Activated CD8-positive, alpha-beta memory T cell treated with anti-CD3 and anti-CD28 coated beads, Interleukin-2, amount 10 ng/mL, durations not matched to agents 7 days and 5 days (primary cell): ENCODE data around the gene NOL8. TPM values are rescaled to one million over a fixed set of nuclear protein-coding genes. Genes with fewer than 3 reads are reported as not detected.

Experiments
- ATAC-seq: fragments of 150-1000 bp; cut with Tn5 transposase; one replicate; pipeline ENCODE4 v1.10.0; 2021; ENCODE audit warnings: moderate library complexity
- CTCF ChIA-PET: fragments of 350-600 bp; sonication (Branson Sonifier 250); formaldehyde crosslinking; loops from one replicate; lab custom pipeline; 2021; ENCODE audit warnings: antibody characterized with exemption; lab: Charles Lee
- DNase-seq: peaks from one replicate; pipeline ENCODE4 v3.0.0-alpha.2; 2020
- H3K27ac Mint-ChIP-seq: one replicate; pipeline ENCODE4 v1.8.0; 2021; ENCODE audit warnings: mild to moderate bottlenecking, mixed read lengths
- H3K27me3 Mint-ChIP-seq: one replicate; pipeline ENCODE4 v1.8.0; 2021; ENCODE audit warnings: mixed read lengths
- H3K36me3 Mint-ChIP-seq: one replicate; pipeline ENCODE4 v1.8.0; 2021; ENCODE audit warnings: mild to moderate bottlenecking, mixed read lengths
- H3K4me1 Mint-ChIP-seq: one replicate; pipeline ENCODE4 v1.8.0; 2021; ENCODE audit warnings: mixed read lengths
- H3K4me3 Mint-ChIP-seq: one replicate; pipeline ENCODE4 v1.8.0; 2021; ENCODE audit warnings: mild to moderate bottlenecking, moderate library complexity, mixed read lengths
- H3K9me3 Mint-ChIP-seq: one replicate; pipeline ENCODE4 v1.8.0; 2022; ENCODE audit warnings: low read depth, mixed read lengths
- total RNA-seq, 2 experiments: library from RNA; stranded (reverse); gene quantifications; one replicate each; pipeline ENCODE4 v1.2.3, GENCODE V29; 2021

Gene NOL8
- total RNA-seq, 2 experiments from 2014 or later, result 59.7 to 64.1 TPM

DNA sequence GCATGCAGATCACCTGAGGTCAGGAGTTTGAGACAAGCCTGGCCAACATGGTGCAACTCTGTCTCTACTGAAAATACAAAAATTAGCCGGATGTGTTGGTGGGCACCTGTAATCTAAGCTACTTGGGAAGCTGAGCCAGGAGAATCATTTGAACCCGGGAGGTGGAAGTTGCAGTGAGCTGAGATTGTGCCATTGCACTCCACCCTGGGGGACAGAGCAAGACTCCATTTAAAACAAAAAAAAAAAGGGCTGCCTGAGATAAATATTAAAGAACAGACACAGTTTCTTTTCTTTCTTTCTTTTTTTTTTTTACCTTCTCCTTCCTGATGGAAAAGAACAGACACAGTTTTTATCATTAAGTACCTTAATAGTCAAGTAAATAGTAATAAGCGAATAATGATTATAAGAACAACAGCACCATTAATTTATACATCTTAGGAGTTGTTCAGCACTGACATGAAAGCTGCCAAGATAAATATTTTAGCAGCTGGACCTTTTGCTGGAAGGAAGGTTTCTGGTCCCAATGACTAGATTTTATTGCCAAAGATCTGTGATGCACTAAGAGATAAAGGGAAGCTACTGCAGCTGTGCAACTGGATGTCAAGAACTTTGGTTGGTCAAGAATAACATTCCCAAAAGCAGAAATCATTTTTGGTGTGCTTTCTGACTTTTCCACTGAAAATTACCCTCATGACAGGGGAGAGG, 7.6 kb upstream of the NOL8 start:
- H3K27ac Mint-ChIP-seq, result no peak overlapping the region
- CTCF ChIA-PET, result interaction anchor here (1.4 kb wide), 1 partner anchor 458 kb away, joined by 3 read pairs; no protein-coding TSS in a partner anchor

GRCh38 chr9:92328225-92328624, 3.1 kb upstream of the NOL8 start:
- H3K27ac Mint-ChIP-seq, result no peak overlapping the region
- peaks cover 15% of the 10 kb centered on the region for H3K36me3 Mint-ChIP-seq
- ATAC-seq, result no peak
- no peaks in the 10 kb centered on the region for H3K27me3 Mint-ChIP-seq
- CTCF ChIA-PET, result interaction anchor here (0.7 to 1.1 kb wide), 2 partner anchors 188 to 190 kb away, joined by 4 to 6 read pairs; no protein-coding TSS in a partner anchor
- no peak for DNase-seq
- peaks cover 39% of the 10 kb centered on the region for H3K4me1 Mint-ChIP-seq
- H3K9me3 Mint-ChIP-seq, result no peaks in the 10 kb centered on the region
- no peak overlapping the region for H3K4me3 Mint-ChIP-seq

More for the DNA sequence above, 7.6 kb upstream of the NOL8 start:
- Mint-ChIP-seq H3K27me3 (no peaks in the 10 kb centered on the region), H3K9me3 (no peaks in the 10 kb centered on the region), H3K4me3 (no peak overlapping the region), H3K4me1 (peaks cover 14% of the 10 kb centered on the region), H3K36me3 (peaks cover 43% of the 10 kb centered on the region)
- no peak for ATAC-seq
- no peak for DNase-seq

- peaks cover 45% of the 10 kb centered on the region for H3K4me1 Mint-ChIP-seq
- H3K27me3 Mint-ChIP-seq, result no peaks in the 10 kb centered on the region
- DNase-seq (no peak), ATAC-seq (no peak)
- no peak overlapping the region for H3K27ac Mint-ChIP-seq
- peaks cover 15% of the 10 kb centered on the region for H3K36me3 Mint-ChIP-seq
- no peaks in the 10 kb centered on the region for H3K9me3 Mint-ChIP-seq
- H3K4me3 Mint-ChIP-seq, result peak overlapping the region; percentile 93
- CTCF ChIA-PET, result interaction anchor here (1.7 kb wide), 1 partner anchor 189 kb away, joined by 7 read pairs; no protein-coding TSS in a partner anchor
Observed at GRCh38 chr9:92327283-92327850, 2.2 kb upstream of the NOL8 start.

- Mint-ChIP-seq H3K4me1 (peaks cover 46% of the 10 kb centered on the region), H3K4me3 (peak overlapping the region; percentile 93), H3K27ac (peak overlapping the region; percentile 91), H3K9me3 (no peaks in the 10 kb centered on the region), H3K36me3 (peaks cover 18% of the 10 kb centered on the region), H3K27me3 (no peaks in the 10 kb centered on the region)
- CTCF ChIA-PET, result interaction anchor here (0.6 to 1.7 kb wide), 10 partner anchors 12 to 451 kb away, joined by 3 to 11 read pairs (median 3); no protein-coding TSS in a partner anchor
- ATAC-seq, result peak; percentile 6
- no peak for DNase-seq
Observed at GRCh38 chr9:92325991-92326500, 896 bp upstream of the NOL8 start.

DNA sequence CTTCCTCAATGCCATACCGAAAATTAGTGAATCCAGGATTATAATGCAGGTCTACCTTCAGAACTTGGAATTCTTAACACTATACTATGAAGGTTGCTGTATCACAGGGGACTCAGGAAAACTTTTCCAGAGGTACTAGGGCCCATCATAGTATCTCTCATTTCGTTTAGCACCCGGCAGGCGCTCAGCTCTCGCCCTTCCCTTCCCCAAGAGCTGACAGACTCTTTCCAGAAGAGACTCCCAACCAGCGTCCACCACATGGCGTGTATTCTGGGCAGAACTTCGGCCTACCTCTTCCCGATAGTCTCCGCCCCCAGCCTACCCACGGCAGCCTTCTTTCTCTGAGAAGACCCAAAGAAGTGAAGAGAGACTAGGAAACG, 271 bp downstream of the NOL8 start:
- Mint-ChIP-seq H3K27ac (peak overlapping the region; percentile 91), H3K4me3 (peak overlapping the region; percentile 93), H3K4me1 (peaks cover 46% of the 10 kb centered on the region), H3K27me3 (no peaks in the 10 kb centered on the region), H3K9me3 (no peaks in the 10 kb centered on the region), H3K36me3 (peaks cover 23% of the 10 kb centered on the region)
- ATAC-seq (peak; percentile 23), DNase-seq (no peak)
- CTCF ChIA-PET, result interaction anchor here (0.6 to 1.7 kb wide), 5 partner anchors 22 to 184 kb away, joined by 3 to 4 read pairs (median 3); no protein-coding TSS in a partner anchor

DNA sequence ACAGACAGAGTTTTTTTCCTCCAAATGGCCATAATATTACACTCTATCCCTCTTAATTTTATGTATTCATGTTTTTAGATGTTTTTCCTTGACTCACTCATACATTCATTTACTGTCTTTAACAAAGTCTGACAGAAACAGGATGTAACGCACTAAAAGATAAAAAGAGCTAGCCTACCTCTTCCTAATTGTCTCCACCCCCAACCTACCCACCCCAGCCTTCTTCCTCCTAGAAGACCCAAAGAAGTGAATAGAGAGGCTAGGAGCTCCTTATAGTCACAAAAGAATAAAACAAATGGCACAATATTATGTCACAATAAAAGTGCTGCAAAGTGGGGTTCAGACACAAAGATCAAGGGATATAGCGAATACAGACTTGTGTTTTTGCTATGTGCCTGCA, 719 bp downstream of the NOL8 start:
- H3K9me3 Mint-ChIP-seq, result no peaks in the 10 kb centered on the region
- CTCF ChIA-PET, result interaction anchor here (0.9 to 1.7 kb wide), 3 partner anchors 29 to 131 kb away, joined by 3 to 4 read pairs (median 3); no protein-coding TSS in a partner anchor
- H3K27me3 Mint-ChIP-seq, result no peaks in the 10 kb centered on the region
- DNase-seq (no peak), ATAC-seq (no peak)
- peaks cover 26% of the 10 kb centered on the region for H3K36me3 Mint-ChIP-seq
- H3K4me3 Mint-ChIP-seq, result peak overlapping the region; percentile 93
- H3K4me1 Mint-ChIP-seq, result peaks cover 45% of the 10 kb centered on the region
- peak overlapping the region; percentile 91 for H3K27ac Mint-ChIP-seq

- no peak overlapping the region for H3K4me3 Mint-ChIP-seq
- H3K27me3 Mint-ChIP-seq, result no peaks in the 10 kb centered on the region
- DNase-seq, result no peak
- H3K9me3 Mint-ChIP-seq, result no peaks in the 10 kb centered on the region
- no peak overlapping the region for H3K27ac Mint-ChIP-seq
- no peak for ATAC-seq
- peaks cover 55% of the 10 kb centered on the region for H3K36me3 Mint-ChIP-seq
- CTCF ChIA-PET, result no interaction called here
- peaks cover 21% of the 10 kb centered on the region for H3K4me1 Mint-ChIP-seq
Observed at GRCh38 chr9:92315456-92315855, 9.7 kb downstream of the NOL8 start.

GRCh38 chr9:92313624-92314012, 11.5 kb downstream of the NOL8 start:
- Mint-ChIP-seq H3K9me3 (no peaks in the 10 kb centered on the region), H3K27me3 (no peaks in the 10 kb centered on the region), H3K4me1 (peaks cover 21% of the 10 kb centered on the region), H3K4me3 (no peak overlapping the region), H3K36me3 (peaks cover 58% of the 10 kb centered on the region), H3K27ac (no peak overlapping the region)
- no peak for DNase-seq
- CTCF ChIA-PET, result interaction anchor here (0.7 kb wide), 1 partner anchor 12 kb away, joined by 3 read pairs; the partner anchor contains the start of gene CENPP
- ATAC-seq, result no peak

DNA sequence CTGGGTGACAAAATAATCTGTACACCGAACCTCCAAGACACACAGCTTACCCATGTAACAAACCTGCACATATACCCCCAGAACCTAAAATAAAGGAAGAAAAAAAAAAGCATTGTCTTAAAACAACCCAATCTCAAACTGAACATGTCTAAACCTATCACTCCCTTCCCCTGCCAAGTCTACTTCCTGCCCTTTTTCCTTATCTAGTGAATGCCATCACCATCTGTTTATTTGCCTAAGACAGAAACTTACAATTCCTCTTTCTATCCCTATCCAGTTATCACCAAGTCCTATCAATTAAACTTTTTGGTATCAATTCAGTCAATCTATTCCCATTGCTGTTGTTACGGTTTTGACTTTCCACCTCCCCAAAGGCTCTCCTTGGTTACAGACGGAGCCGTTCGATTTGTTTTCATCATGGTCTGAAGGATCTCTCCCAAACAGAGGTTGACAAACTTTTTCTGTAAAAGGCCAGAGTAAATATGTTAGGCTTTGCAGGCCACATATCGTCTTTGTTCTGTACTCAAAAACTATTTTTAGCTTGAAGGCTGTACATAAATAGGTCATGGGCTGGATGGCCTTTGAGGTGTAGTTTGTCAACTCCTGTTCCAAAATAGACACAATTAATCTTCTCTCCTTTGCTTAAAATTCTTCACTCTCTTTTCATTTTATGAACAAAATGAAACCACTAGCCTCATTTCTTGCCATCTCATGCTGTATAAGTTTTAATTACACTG, 12.1 kb downstream of the NOL8 start:
- Mint-ChIP-seq H3K36me3 (peaks cover 58% of the 10 kb centered on the region), H3K27ac (peak overlapping the region; percentile 25), H3K4me1 (peaks cover 21% of the 10 kb centered on the region), H3K4me3 (no peak overlapping the region), H3K27me3 (no peaks in the 10 kb centered on the region), H3K9me3 (no peaks in the 10 kb centered on the region)
- CTCF ChIA-PET, result no interaction called here
- DNase-seq (no peak), ATAC-seq (no peak)

DNA sequence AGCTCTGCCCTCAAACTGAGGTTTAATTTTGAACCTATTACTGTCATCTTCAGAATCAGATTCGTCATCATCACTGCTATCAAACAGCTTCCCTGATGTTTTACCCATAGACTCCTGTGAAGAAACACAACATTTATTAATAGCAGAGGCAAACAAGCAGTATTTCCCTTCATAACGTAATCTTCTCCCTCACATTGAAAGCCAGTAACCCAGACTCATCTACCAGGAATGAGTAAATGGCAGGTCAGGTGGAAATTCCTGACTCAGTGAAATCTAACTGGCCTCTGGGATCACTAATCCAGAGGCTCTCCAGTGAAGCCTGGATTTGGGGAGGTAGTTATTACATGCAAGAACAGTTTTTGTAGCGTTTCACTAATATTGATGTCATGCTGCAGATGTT, 14.6 kb downstream of the NOL8 start:
- ATAC-seq (no peak), DNase-seq (no peak)
- CTCF ChIA-PET, result interaction anchor here (1.6 kb wide), 1 partner anchor 10 kb away, joined by 3 read pairs; no protein-coding TSS in a partner anchor
- Mint-ChIP-seq H3K36me3 (peaks cover 60% of the 10 kb centered on the region), H3K9me3 (no peaks in the 10 kb centered on the region), H3K4me3 (no peak overlapping the region), H3K4me1 (peaks cover 21% of the 10 kb centered on the region), H3K27me3 (no peaks in the 10 kb centered on the region), H3K27ac (no peak overlapping the region)

- ATAC-seq, result no peak
- Mint-ChIP-seq H3K4me1 (peaks cover 15% of the 10 kb centered on the region), H3K27ac (no peak overlapping the region), H3K9me3 (no peaks in the 10 kb centered on the region), H3K4me3 (no peak overlapping the region), H3K27me3 (no peaks in the 10 kb centered on the region), H3K36me3 (peaks cover 60% of the 10 kb centered on the region)
- DNase-seq, result no peak
- CTCF ChIA-PET, result no interaction called here
Observed at GRCh38 chr9:92308893-92309292, 16.3 kb downstream of the NOL8 start.

DNA sequence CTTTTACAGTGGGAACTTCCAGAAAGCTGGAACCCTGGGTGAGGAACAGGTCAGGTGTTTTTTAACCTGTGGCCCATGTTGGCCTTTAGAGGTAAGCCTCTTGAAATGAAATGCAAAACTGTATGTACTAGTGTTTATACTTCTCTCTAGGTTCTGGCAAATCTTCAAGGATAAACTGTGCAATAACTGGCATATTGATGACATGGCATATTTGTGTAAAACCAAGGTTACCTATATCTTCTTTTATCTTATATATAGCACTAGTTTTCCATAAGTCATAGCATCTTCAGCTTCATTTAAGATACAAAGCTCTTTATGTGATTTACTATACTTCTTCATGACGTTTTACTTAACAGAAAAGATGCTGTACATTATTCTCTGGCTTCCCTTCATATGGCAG, 24.2 kb downstream of the NOL8 start:
- Mint-ChIP-seq H3K27ac (no peak overlapping the region), H3K4me3 (no peak overlapping the region), H3K9me3 (no peaks in the 10 kb centered on the region), H3K36me3 (peaks cover 56% of the 10 kb centered on the region), H3K27me3 (no peaks in the 10 kb centered on the region), H3K4me1 (peaks cover 25% of the 10 kb centered on the region)
- ATAC-seq (no peak), DNase-seq (no peak)
- CTCF ChIA-PET, result interaction anchor here (1.3 to 1.5 kb wide), 3 partner anchors 9 to 161 kb away, joined by 3 to 6 read pairs (median 4); no protein-coding TSS in a partner anchor

GRCh38 chr9:92299116-92299515, 26.0 kb downstream of the NOL8 start:
- Mint-ChIP-seq H3K36me3 (peaks cover 52% of the 10 kb centered on the region), H3K9me3 (no peaks in the 10 kb centered on the region), H3K4me1 (peaks cover 40% of the 10 kb centered on the region), H3K27me3 (no peaks in the 10 kb centered on the region), H3K27ac (peak overlapping the region; percentile 62), H3K4me3 (no peak overlapping the region)
- CTCF ChIA-PET, result interaction anchor here (1.1 kb wide), 1 partner anchor 26 kb away, joined by 3 read pairs; the partner anchor contains the start of gene CENPP
- DNase-seq, result no peak
- ATAC-seq, result no peak
